KMS-11 (cell line): ENCODE data around the gene FAM180A.

Experiments used
- H2AFZ ChIP-seq: fragments of 200-600 bp; sonication (generic); 2 replicates; pipeline ENCODE4 v1.6.1; 2016; ENCODE audit warnings: antibody characterized with exemption, mixed run types, low read depth
- H3K27ac ChIP-seq: fragments of 200-600 bp; sonication (generic); 2 replicates; pipeline ENCODE4 v1.6.1; 2016; ENCODE audit warnings: mild to moderate bottlenecking, mixed run types
- H3K27me3 ChIP-seq: fragments of 200-600 bp; sonication (generic); 2 replicates; pipeline ENCODE4 v1.6.1; 2017; ENCODE audit warnings: mild to moderate bottlenecking, low read depth, mixed run types, moderate library complexity; ENCODE audit not compliant: insufficient read depth
- H3K36me3 ChIP-seq: fragments of 200-600 bp; sonication (generic); 2 replicates; pipeline ENCODE4 v1.6.1; 2017; ENCODE audit warnings: mild to moderate bottlenecking, mixed run types; ENCODE audit not compliant: insufficient read depth
- H3K4me1 ChIP-seq: fragments of 200-600 bp; sonication (generic); 2 replicates; pipeline ENCODE4 v1.6.1; 2016; ENCODE audit warnings: mild to moderate bottlenecking, low read depth, mixed run types; ENCODE audit not compliant: poor library complexity, severe bottlenecking
- H3K4me2 ChIP-seq: fragments of 200-600 bp; sonication (generic); 2 replicates; pipeline ENCODE4 v1.7.0; 2016; ENCODE audit warnings: mild to moderate bottlenecking, mixed run types
- H3K4me3 ChIP-seq: fragments of 200-600 bp; sonication (generic); IDR thresholded peaks from 2 replicates; pipeline ENCODE4 v1.6.1; 2017; ENCODE audit warnings: low read depth, low read length, mixed read lengths; ENCODE audit not compliant: insufficient read depth
- H3K79me2 ChIP-seq: fragments of 200-600 bp; sonication (generic); 2 replicates; pipeline ENCODE4 v1.6.1; 2016; ENCODE audit warnings: low read depth, mixed run types; ENCODE audit not compliant: insufficient read depth
- H3K9ac ChIP-seq: fragments of 200-600 bp; sonication (generic); 2 replicates; pipeline ENCODE4 v1.6.1; 2016; ENCODE audit warnings: mild to moderate bottlenecking, mixed run types
- H4K20me1 ChIP-seq: fragments of 200-600 bp; sonication (generic); 2 replicates; pipeline ENCODE4 v1.6.1; 2016; ENCODE audit warnings: mild to moderate bottlenecking, mixed run types; ENCODE audit not compliant: insufficient read depth
- CTCF ChIP-seq: fragments of 200-600 bp; sonication (generic); conservative IDR thresholded peaks from 2 replicates; pipeline ENCODE4 v1.6.1; 2017; ENCODE audit warnings: low read depth, mild to moderate bottlenecking, antibody characterized with exemption, low read length, moderate library complexity, mixed read lengths

The FAM180A gene

DNA sequence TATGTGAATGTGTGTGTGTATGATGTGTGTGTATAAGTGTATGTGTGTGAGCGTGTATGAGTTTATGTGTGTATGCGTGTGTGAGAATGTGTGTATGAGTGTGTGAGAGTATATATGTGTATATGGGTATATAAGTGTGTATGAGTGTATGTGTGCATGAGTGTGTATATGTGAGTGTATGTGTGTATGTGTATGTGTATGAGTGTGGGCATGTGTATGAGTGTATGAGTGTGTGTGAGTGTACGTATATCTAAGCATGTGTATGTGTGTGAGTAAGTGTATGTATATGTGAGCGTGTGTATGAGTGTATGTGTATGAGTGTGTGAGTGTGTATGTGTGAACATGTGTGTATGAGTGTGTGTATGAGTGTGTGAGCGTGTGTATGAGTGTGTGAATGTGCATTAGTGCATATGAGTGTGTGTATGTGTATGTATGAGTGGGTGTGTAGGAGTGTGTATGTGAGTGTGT lies 33.5 kb downstream of the FAM180A start:
- TF ChIP-seq CTCF: no peak
- no peaks in the 10 kb centered on the region for H3K4me1 ChIP-seq
- no peak overlapping the region for H3K4me2 ChIP-seq
- no peaks in the 10 kb centered on the region for H3K27me3 ChIP-seq
- no peak overlapping the region for H3K27ac ChIP-seq
- H3K4me3 ChIP-seq: no peak overlapping the region
- no peaks in the 10 kb centered on the region for H4K20me1 ChIP-seq
- H3K36me3 ChIP-seq: no peaks in the 10 kb centered on the region
- no peak overlapping the region for H2AFZ ChIP-seq
- H3K79me2 ChIP-seq: no peaks in the 10 kb centered on the region
- no peak overlapping the region for H3K9ac ChIP-seq

DNA sequence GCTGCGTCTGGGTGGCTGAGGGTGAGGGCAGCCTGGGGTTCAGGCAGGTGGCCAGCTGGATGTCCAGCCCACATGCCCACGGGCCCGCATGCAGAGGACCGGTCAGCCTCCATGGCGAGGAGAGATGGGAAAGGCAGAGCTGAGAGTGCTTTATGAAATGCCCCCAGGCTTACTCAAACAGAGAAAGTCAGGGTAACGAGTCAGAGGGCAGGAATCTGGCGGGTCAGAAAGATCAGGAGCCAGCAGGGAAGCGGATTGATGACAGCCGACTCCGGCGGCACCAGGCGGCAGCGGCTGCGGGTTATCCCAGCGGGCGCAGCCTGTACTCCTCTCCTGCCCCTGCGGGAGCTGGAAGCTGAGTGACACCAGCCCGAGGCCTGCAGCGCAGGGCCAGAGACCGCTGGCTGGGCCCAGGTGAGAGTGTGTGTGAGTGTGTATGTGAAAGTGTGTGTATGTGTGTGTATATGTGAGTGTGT lies 34.0 kb downstream of the FAM180A start:
- Histone ChIP-seq H3K27ac (no peak overlapping the region), H3K4me2 (no peak overlapping the region), H3K27me3 (no peaks in the 10 kb centered on the region), H3K9ac (no peak overlapping the region), H4K20me1 (no peaks in the 10 kb centered on the region), H3K36me3 (no peaks in the 10 kb centered on the region), H2AFZ (no peak overlapping the region), H3K4me3 (no peak overlapping the region), H3K79me2 (no peaks in the 10 kb centered on the region), H3K4me1 (no peaks in the 10 kb centered on the region)
- TF ChIP-seq CTCF: no peak

- Histone ChIP-seq H3K79me2 (no peaks in the 10 kb centered on the region), H3K4me3 (no peak overlapping the region), H3K27me3 (no peaks in the 10 kb centered on the region), H4K20me1 (no peaks in the 10 kb centered on the region), H3K4me1 (no peaks in the 10 kb centered on the region), H3K9ac (no peak overlapping the region), H2AFZ (no peak overlapping the region), H3K4me2 (no peak overlapping the region), H3K27ac (no peak overlapping the region), H3K36me3 (no peaks in the 10 kb centered on the region)
- TF ChIP-seq CTCF: no peak
These were observed 34.7 kb downstream of the FAM180A start for GRCh38 chr7:135713836-135714470.

GRCh38 chr7:135712796-135713195 lies 35.8 kb downstream of the FAM180A start:
- H3K4me1 ChIP-seq: no peaks in the 10 kb centered on the region
- TF ChIP-seq CTCF: no peak
- no peaks in the 10 kb centered on the region for H3K36me3 ChIP-seq
- H2AFZ ChIP-seq: no peak overlapping the region
- no peak overlapping the region for H3K27ac ChIP-seq
- H3K4me3 ChIP-seq: no peak overlapping the region
- no peaks in the 10 kb centered on the region for H4K20me1 ChIP-seq
- H3K79me2 ChIP-seq: no peaks in the 10 kb centered on the region
- no peak overlapping the region for H3K4me2 ChIP-seq
- no peaks in the 10 kb centered on the region for H3K27me3 ChIP-seq
- H3K9ac ChIP-seq: no peak overlapping the region
